GM12878 (cell line): ENCODE data around the gene GLT1D1. TPM values are rescaled to one million over a fixed set of nuclear protein-coding genes. Genes with fewer than 3 reads are reported as not detected.

ENCODE experiments used
- ASH2L ChIP-seq: fragments of 300-600, 200-600 bp; sonication (generic); IDR thresholded peaks from 2 replicates; pipeline ENCODE4 v1.6.1; 2017; ENCODE audit warnings: low read depth, mild to moderate bottlenecking, borderline replicate concordance
- BHLHE40 ChIP-seq, 2 experiments: fragments of 450-650 bp in 1 of 2; IDR thresholded peaks; 2 replicates each; pipeline ENCODE4 v1.6.1; 2011 to 2017; ENCODE audit warnings: low read depth in 2 of 2, borderline replicate concordance in 1 of 2, improper control_type of control experiment in 1 of 2, low read length in 1 of 2, mild to moderate bottlenecking in 1 of 2
- CBFB ChIP-seq: IDR thresholded peaks from 2 replicates; pipeline ENCODE4 v1.6.1; 2016; ENCODE audit warnings: antibody characterized with exemption, low read depth
- ETV6 ChIP-seq, 2 experiments: fragments of 450-650 bp in 1 of 2; IDR thresholded peaks in 1 of 2; conservative IDR thresholded peaks in 1 of 2; 2 replicates each; pipeline ENCODE4 v1.6.1; 2014; ENCODE audit warnings: antibody characterized with exemption in 1 of 2, borderline replicate concordance in 1 of 2, low read depth in 1 of 2, mild to moderate bottlenecking in 1 of 2, moderate library complexity in 1 of 2
- IKZF1 ChIP-seq: fragments of 450-650 bp; conservative IDR thresholded peaks from 2 replicates; pipeline ENCODE4 v1.6.1; 2017; ENCODE audit warnings: antibody characterized with exemption, mild to moderate bottlenecking
- MYB ChIP-seq: fragments of 150-350 bp; IDR thresholded peaks from 2 replicates; pipeline ENCODE4 v1.6.1; 2014; ENCODE audit warnings: mild to moderate bottlenecking, low read depth, low read length, borderline replicate concordance
- NBN ChIP-seq: fragments of 450-650 bp; IDR thresholded peaks from 2 replicates; pipeline ENCODE4 v1.6.1; 2016
- NFYA ChIP-seq: IDR thresholded peaks from 2 replicates; pipeline ENCODE4 v1.6.1; 2011; ENCODE audit warnings: low read depth, mild to moderate bottlenecking, low read length, improper control_type of control experiment, borderline replicate concordance
- NFYB ChIP-seq: IDR thresholded peaks from 2 replicates; pipeline ENCODE4 v1.6.1; 2011; ENCODE audit warnings: low read depth, mild to moderate bottlenecking, low read length, improper control_type of control experiment, moderate library complexity; ENCODE audit not compliant: insufficient read depth
- NR2F1 ChIP-seq: fragments of 450-650 bp; conservative IDR thresholded peaks from 2 replicates; pipeline ENCODE4 v1.6.1; 2017; ENCODE audit warnings: mild to moderate bottlenecking
- RFX5 ChIP-seq: IDR thresholded peaks from 2 replicates; pipeline ENCODE4 v1.6.1; 2011; ENCODE audit warnings: low read depth, low read length, improper control_type of control experiment
- STAT1 ChIP-seq: fragments of 450-650 bp; conservative IDR thresholded peaks from 2 replicates; pipeline ENCODE4 v1.6.1; 2014; ENCODE audit warnings: antibody characterized with exemption, mild to moderate bottlenecking
- SUPT20H ChIP-seq: IDR thresholded peaks from 2 replicates; pipeline ENCODE4 v1.6.1; 2011; ENCODE audit warnings: low read depth, mild to moderate bottlenecking, low read length, moderate library complexity, borderline replicate concordance; ENCODE audit not compliant: control insufficient read depth
- TARDBP ChIP-seq: IDR thresholded peaks from 2 replicates; pipeline ENCODE4 v1.6.1; 2016; ENCODE audit warnings: borderline replicate concordance
- TCF3 ChIP-seq: IDR thresholded peaks from 2 replicates; pipeline ENCODE4 v1.6.1; 2012; ENCODE audit warnings: low read depth, mild to moderate bottlenecking, low read length, borderline replicate concordance; ENCODE audit not compliant: insufficient read depth
- ZNF217 ChIP-seq: fragments of 450-650 bp; IDR thresholded peaks from 2 replicates; pipeline ENCODE4 v1.6.1; 2017; ENCODE audit warnings: antibody characterized with exemption, mild to moderate bottlenecking
- polyA plus RNA-seq, 11 experiments: library from polyadenylated mRNA; depleted of rRNA in 4 of 11; unstranded in 6 of 11; stranded (reverse) in 5 of 11; fragments of >200 nt; fragmentation: Nextera tagmentation in 4 of 11; fragmentation: Illumina TruSeq in 1 of 11; extraction: Ambion mirVana in 4 of 11; extraction: Trizol in 1 of 11; gene quantifications; 1 replicate in 1 of 11; 2 replicates in 10 of 11; pipeline versions ENCODE4 v1.2.1 to v1.2.3, GENCODE V29; 2011 to 2016; ENCODE audit warnings: inconsistent platforms in 2 of 11, missing spikeins in 2 of 11, low read depth in 1 of 11
- total RNA-seq, 4 experiments: library from RNA; depleted of rRNA in 3 of 4; stranded (reverse); fragments of >200 nt in 3 of 4; fragmentation: Illumina TruSeq in 1 of 4; extraction: Trizol in 1 of 4; gene quantifications; 2 replicates each; pipeline versions ENCODE4 v1.2.1 to v1.2.3, GENCODE V29; 2013 to 2021
- TF ChIP-seq, protein P1 (sequence below): IDR thresholded peaks from 2 replicates; pipeline ENCODE4 v1.6.1; 2012; ENCODE audit warnings: improper control_type of control experiment, low read depth, low read length; ENCODE audit not compliant: insufficient replicate concordance
- TF ChIP-seq, protein P2 (sequence below): IDR thresholded peaks from 2 replicates; pipeline ENCODE4 v1.6.1; 2012; ENCODE audit warnings: low read depth, low read length, improper control_type of control experiment
- TF ChIP-seq, protein P3 (sequence below): fragments of 450-650 bp; IDR thresholded peaks from 2 replicates; pipeline ENCODE4 v1.6.1; 2016; ENCODE audit warnings: mild to moderate bottlenecking
- TF ChIP-seq, protein P4 (sequence below): fragments of 450-650 bp; IDR thresholded peaks from 2 replicates; pipeline ENCODE4 v1.6.1; 2017; ENCODE audit warnings: antibody characterized with exemption, mild to moderate bottlenecking, moderate library complexity

The GLT1D1 gene
- total and polyA plus RNA-seq, 10 of the 15 experiments (the other 5 are each of a cell fraction or from before 2014, with no cell fraction given): 0.42 to 62.8 (median 3.0) TPM

DNA sequence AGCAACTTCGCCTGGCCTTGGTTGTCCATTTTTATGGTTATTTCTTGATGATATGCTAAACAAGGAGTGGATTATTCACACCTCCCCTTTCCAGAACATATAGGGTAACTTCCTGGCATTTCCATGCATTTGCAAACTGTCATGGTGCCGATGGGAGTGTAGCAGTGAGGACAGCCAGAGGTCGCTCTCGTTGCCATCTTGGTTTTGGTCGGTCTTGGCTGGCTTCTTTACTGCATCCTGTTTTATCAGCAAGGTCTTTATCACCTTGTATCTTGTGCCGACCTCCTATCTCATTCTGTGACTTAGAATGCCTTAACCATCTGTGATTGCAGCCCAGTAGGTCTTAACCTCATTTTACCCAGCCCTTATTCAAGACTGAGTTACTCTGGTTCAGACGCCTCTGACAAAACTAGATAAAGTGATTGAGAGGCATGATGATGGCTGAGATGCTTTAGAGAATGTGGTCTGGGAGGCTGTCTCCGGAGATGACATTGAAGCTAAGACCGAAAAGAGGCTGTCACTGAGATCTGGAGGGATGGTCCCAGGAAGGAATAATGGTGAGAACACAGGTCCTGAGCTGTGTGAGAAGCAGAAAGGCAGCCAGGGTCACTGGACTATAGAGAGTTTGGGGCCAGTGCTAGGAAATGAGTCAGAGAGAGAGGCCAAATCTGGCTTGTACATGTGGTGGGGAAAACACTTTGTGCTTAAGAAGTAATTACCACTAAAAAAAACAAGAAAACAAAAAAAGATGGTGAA lies 2.9 kb downstream of the GLT1D1 start (continued):
- 0 out of 2 replicates have a peak, but pooled peaks have one; percentile 36 for TF ChIP-seq ZNF217
- no peak for TF ChIP-seq RFX5
- TF ChIP-seq NR2F1: peak; percentile 64; the same call in 1 of the 2 replicates
- no peak for TF ChIP-seq MYB
- no peak for TF ChIP-seq CBFB
- TF ChIP-seq, protein P1, sequence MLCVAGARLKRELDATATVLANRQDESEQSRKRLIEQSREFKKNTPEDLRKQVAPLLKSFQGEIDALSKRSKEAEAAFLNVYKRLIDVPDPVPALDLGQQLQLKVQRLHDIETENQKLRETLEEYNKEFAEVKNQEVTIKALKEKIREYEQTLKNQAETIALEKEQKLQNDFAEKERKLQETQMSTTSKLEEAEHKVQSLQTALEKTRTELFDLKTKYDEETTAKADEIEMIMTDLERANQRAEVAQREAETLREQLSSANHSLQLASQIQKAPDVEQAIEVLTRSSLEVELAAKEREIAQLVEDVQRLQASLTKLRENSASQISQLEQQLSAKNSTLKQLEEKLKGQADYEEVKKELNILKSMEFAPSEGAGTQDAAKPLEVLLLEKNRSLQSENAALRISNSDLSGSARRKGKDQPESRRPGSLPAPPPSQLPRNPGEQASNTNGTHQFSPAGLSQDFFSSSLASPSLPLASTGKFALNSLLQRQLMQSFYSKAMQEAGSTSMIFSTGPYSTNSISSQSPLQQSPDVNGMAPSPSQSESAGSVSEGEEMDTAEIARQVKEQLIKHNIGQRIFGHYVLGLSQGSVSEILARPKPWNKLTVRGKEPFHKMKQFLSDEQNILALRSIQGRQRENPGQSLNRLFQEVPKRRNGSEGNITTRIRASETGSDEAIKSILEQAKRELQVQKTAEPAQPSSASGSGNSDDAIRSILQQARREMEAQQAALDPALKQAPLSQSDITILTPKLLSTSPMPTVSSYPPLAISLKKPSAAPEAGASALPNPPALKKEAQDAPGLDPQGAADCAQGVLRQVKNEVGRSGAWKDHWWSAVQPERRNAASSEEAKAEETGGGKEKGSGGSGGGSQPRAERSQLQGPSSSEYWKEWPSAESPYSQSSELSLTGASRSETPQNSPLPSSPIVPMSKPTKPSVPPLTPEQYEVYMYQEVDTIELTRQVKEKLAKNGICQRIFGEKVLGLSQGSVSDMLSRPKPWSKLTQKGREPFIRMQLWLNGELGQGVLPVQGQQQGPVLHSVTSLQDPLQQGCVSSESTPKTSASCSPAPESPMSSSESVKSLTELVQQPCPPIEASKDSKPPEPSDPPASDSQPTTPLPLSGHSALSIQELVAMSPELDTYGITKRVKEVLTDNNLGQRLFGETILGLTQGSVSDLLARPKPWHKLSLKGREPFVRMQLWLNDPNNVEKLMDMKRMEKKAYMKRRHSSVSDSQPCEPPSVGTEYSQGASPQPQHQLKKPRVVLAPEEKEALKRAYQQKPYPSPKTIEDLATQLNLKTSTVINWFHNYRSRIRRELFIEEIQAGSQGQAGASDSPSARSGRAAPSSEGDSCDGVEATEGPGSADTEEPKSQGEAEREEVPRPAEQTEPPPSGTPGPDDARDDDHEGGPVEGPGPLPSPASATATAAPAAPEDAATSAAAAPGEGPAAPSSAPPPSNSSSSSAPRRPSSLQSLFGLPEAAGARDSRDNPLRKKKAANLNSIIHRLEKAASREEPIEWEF: no peak
- TF ChIP-seq IKZF1: peak; percentile 17; the same call in 1 of the 2 replicates
- no peak for TF ChIP-seq TARDBP
- TF ChIP-seq, protein P2, sequence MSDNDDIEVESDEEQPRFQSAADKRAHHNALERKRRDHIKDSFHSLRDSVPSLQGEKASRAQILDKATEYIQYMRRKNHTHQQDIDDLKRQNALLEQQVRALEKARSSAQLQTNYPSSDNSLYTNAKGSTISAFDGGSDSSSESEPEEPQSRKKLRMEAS: no peak
- TF ChIP-seq SUPT20H: no peak
- TF ChIP-seq NBN: no peak
- TF ChIP-seq NFYA: no peak
- TF ChIP-seq ETV6 (conservative IDR thresholded peaks at IDR 0.05 in 1 of 2, IDR thresholded peaks at IDR 0.05 in 1 of 2; ENCODE audit: borderline replicate concordance in 1 of 2, low read depth in 1 of 2): no peak
- TF ChIP-seq TCF3: no peak
- TF ChIP-seq, protein P3, sequence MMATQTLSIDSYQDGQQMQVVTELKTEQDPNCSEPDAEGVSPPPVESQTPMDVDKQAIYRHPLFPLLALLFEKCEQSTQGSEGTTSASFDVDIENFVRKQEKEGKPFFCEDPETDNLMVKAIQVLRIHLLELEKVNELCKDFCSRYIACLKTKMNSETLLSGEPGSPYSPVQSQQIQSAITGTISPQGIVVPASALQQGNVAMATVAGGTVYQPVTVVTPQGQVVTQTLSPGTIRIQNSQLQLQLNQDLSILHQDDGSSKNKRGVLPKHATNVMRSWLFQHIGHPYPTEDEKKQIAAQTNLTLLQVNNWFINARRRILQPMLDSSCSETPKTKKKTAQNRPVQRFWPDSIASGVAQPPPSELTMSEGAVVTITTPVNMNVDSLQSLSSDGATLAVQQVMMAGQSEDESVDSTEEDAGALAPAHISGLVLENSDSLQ: peak; percentile 39; the same call in 1 of the 2 replicates
- TF ChIP-seq, protein P4, sequence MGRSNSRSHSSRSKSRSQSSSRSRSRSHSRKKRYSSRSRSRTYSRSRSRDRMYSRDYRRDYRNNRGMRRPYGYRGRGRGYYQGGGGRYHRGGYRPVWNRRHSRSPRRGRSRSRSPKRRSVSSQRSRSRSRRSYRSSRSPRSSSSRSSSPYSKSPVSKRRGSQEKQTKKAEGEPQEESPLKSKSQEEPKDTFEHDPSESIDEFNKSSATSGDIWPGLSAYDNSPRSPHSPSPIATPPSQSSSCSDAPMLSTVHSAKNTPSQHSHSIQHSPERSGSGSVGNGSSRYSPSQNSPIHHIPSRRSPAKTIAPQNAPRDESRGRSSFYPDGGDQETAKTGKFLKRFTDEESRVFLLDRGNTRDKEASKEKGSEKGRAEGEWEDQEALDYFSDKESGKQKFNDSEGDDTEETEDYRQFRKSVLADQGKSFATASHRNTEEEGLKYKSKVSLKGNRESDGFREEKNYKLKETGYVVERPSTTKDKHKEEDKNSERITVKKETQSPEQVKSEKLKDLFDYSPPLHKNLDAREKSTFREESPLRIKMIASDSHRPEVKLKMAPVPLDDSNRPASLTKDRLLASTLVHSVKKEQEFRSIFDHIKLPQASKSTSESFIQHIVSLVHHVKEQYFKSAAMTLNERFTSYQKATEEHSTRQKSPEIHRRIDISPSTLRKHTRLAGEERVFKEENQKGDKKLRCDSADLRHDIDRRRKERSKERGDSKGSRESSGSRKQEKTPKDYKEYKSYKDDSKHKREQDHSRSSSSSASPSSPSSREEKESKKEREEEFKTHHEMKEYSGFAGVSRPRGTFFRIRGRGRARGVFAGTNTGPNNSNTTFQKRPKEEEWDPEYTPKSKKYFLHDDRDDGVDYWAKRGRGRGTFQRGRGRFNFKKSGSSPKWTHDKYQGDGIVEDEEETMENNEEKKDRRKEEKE: no peak
- no peak for TF ChIP-seq NFYB
- no peak for TF ChIP-seq ASH2L
- TF ChIP-seq STAT1: no peak
- TF ChIP-seq BHLHE40 (IDR thresholded peaks at IDR 0.05; ENCODE audit: borderline replicate concordance in 1 of 2, low read depth in 2 of 2, low read length in 1 of 2): 0 out of 4 replicates have a peak, but pooled peaks of 1 of the 2 experiments have one; percentile 15
